ENCODE data around the gene DAAM1. TPM values are rescaled to one million over a fixed set of nuclear protein-coding genes. Genes with fewer than 3 reads are reported as not detected.

DAAM1 gene
- total RNA-seq, 1 donor from 2014 or later: 39.5 TPM

DNA sequence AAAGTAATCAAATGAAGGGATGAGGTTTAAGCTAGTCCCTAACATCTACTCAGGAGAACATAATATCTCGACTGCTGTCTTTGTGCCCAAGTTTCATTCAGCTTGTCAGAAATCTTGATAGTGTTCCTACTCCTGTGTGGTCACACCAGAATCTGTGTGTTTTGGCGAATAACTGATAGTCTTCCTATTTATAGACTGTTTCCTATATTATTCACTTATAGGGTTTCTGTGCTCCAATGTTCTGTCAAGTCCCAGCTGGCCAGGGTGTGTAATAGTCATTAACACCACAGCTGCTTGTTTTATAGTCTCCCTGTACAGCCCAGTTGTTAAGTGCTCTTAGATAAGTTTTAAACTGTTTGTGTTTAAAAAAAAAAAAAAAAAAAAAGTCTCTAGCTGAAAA lies 230.8 kb downstream of the DAAM1 start:
- Histone ChIP-seq H3K4me2 (no peak overlapping the region), H3K27me3 (no peaks in the 10 kb centered on the region), H3K27ac (no peak overlapping the region), H3K4me1 (peaks cover under 1% of the 10 kb centered on the region), H2AFZ (replicated peaks) (no peak overlapping the region), H3K9ac (no peak overlapping the region), H3K4me3 (no peak overlapping the region), H4K20me1 (ENCODE audit: low read depth) (no peaks in the 10 kb centered on the region), H3F3A (ENCODE audit: low read depth) (no peaks in the 10 kb centered on the region), H3K36me3 (no peaks in the 10 kb centered on the region), H3K79me2 (ENCODE audit: low read depth) (no peaks in the 10 kb centered on the region), H3K9me3 (ENCODE audit: low read depth) (no peaks in the 10 kb centered on the region)
- TF ChIP-seq EZH2 (IDR thresholded peaks at IDR 0.05) (no peak), EZH2phosphoT487 (IDR thresholded peaks at IDR 0.05) (no peak)
- TF ChIP-seq, protein P1, sequence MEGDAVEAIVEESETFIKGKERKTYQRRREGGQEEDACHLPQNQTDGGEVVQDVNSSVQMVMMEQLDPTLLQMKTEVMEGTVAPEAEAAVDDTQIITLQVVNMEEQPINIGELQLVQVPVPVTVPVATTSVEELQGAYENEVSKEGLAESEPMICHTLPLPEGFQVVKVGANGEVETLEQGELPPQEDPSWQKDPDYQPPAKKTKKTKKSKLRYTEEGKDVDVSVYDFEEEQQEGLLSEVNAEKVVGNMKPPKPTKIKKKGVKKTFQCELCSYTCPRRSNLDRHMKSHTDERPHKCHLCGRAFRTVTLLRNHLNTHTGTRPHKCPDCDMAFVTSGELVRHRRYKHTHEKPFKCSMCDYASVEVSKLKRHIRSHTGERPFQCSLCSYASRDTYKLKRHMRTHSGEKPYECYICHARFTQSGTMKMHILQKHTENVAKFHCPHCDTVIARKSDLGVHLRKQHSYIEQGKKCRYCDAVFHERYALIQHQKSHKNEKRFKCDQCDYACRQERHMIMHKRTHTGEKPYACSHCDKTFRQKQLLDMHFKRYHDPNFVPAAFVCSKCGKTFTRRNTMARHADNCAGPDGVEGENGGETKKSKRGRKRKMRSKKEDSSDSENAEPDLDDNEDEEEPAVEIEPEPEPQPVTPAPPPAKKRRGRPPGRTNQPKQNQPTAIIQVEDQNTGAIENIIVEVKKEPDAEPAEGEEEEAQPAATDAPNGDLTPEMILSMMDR (IDR thresholded peaks at IDR 0.05): no peak
- no peak for DNase-seq (ENCODE audit: low spot score)
- H3K9me3 Mint-ChIP-seq: no peaks in the 10 kb centered on the region
- H3K36me3 Mint-ChIP-seq: no peaks in the 10 kb centered on the region
- no peak overlapping the region for H3K27ac Mint-ChIP-seq
- H3K27me3 Mint-ChIP-seq (ENCODE audit: insufficient read depth, low read depth): peaks cover 2% of the 10 kb centered on the region
- no peak overlapping the region for H3K4me3 Mint-ChIP-seq
- H3K4me1 Mint-ChIP-seq: no peaks in the 10 kb centered on the region
